Measurements from ENCODE around the gene SEMA4B. TPM values are rescaled to one million over a fixed set of nuclear protein-coding genes. Genes with fewer than 3 reads are reported as not detected.
A peak's percentile ranks its signal among the peaks of the same experiment; 100 is the strongest.
"Not testable (repeated sequence)": the region's sequence is repeated elsewhere in the genome, so short reads cannot be mapped to it uniquely, and the experiment has no call there.

SEMA4B gene
- total RNA-seq, 1 experiment from 2014 or later = 13.2 TPM

GRCh38 chr15:90271459-90272166 is 70.5 kb downstream of the SEMA4B start:
- Histone ChIP-seq H3K36me3 (ENCODE audit: insufficient read depth, low read length, poor library complexity, severe bottlenecking) (peaks cover 56% of the 10 kb centered on the region), H3K27me3 (replicated peaks; ENCODE audit: insufficient read depth, low read depth, low read length, poor library complexity) (no peaks in the 10 kb centered on the region), H3K4me1 (ENCODE audit: insufficient read depth, low read length, poor library complexity, severe bottlenecking) (peaks cover 15% of the 10 kb centered on the region), H3K27ac (ENCODE audit: low read depth, low read length, poor library complexity, severe bottlenecking) (no peak overlapping the region), H3K4me3 (ENCODE audit: low read depth, low read length, poor library complexity, severe bottlenecking) (no peak overlapping the region), H3K9me3 (ENCODE audit: low read depth, low read length, poor library complexity, severe bottlenecking) (no peaks in the 10 kb centered on the region)
- intact Hi-C loops (cut with micrococcal nuclease; ENCODE audit: unreplicated experiment) = no loop called here
- TF ChIP-seq CTCF (conservative IDR thresholded peaks at IDR 0.05; ENCODE audit: low read depth, low read length) (no peak), EZH2 (IDR thresholded peaks at IDR 0.05; ENCODE audit: borderline replicate concordance, low read depth, low read length, poor library complexity, severe bottlenecking) (no peak)
- no peak for DNase-seq (ENCODE audit: low spot score)
- CTCF ChIA-PET = no interaction called here
- POLR2A ChIA-PET (ENCODE audit: low non-redundant PET) = no interaction called here
- BruUV-seq (replicated peaks) = TSS peak; percentile 10

GRCh38 chr15:90278467-90278866 is 77.3 kb downstream of the SEMA4B start:
- H3K4me3 ChIP-seq (ENCODE audit: low read depth, low read length, poor library complexity, severe bottlenecking); H3K27me3 ChIP-seq (replicated peaks; ENCODE audit: insufficient read depth, low read depth, low read length, poor library complexity); H3K9me3 ChIP-seq (ENCODE audit: low read depth, low read length, poor library complexity, severe bottlenecking); POLR2A ChIA-PET (ENCODE audit: low non-redundant PET); intact Hi-C loops (cut with micrococcal nuclease; ENCODE audit: unreplicated experiment); H3K4me1 ChIP-seq (ENCODE audit: insufficient read depth, low read length, poor library complexity, severe bottlenecking); BruUV-seq (replicated peaks); H3K36me3 ChIP-seq (ENCODE audit: insufficient read depth, low read length, poor library complexity, severe bottlenecking); H3K27ac ChIP-seq (ENCODE audit: low read depth, low read length, poor library complexity, severe bottlenecking); CTCF ChIA-PET; DNase-seq (ENCODE audit: low spot score): not testable (repeated sequence)

Other genes starting within 250 kb of the SEMA4B start
- 25.2 and 27.3 TPM in 2 replicates for gene ZNF710, start 200.0 kb upstream of the SEMA4B start, total RNA-seq (2021)
- 99.0 and 120 TPM in 2 replicates for gene IDH2, start 98.9 kb upstream of the SEMA4B start, total RNA-seq (2021)
- 39.7 and 41.9 TPM in 2 replicates for gene CIB1, start 32.6 kb downstream of the SEMA4B start, total RNA-seq (2021)
- gene GDPGP1, start 32.9 kb downstream of the SEMA4B start, total RNA-seq (2021) = 4.7 and 5.2 TPM in 2 replicates
- 0.33 TPM in 1 of 2 replicates, not detected in the other for gene TTLL13, start 48.2 kb downstream of the SEMA4B start, total RNA-seq (2021)
- 125 and 135 TPM in 2 replicates for gene NGRN, start 64.3 kb downstream of the SEMA4B start, total RNA-seq (2021)
- 1.5 and 5.4 TPM in 2 replicates for gene ZNF774, start 151.0 kb downstream of the SEMA4B start, total RNA-seq (2021)
- 115 and 119 TPM in 2 replicates for gene IQGAP1, start 186.9 kb downstream of the SEMA4B start, total RNA-seq (2021)

Data from A673 (cell line).